Limb (tissue), 2 donors: ENCODE results near the gene GPC5.
A peak's percentile ranks its signal among the peaks of the same experiment; 100 is the strongest.
"Not testable (repeated sequence)": the region's sequence is repeated elsewhere in the genome, so short reads cannot be mapped to it uniquely, and the experiment has no call there.

ENCODE experiments used
- DNase-seq, 2 donors: peaks; one replicate each; pipeline ENCODE4 v3.0.0-alpha.2; 2016; ENCODE audit errors: extremely low spot score in 2 of 2

Gene GPC5

GRCh38 chr13:91368676-91369440 is 29.6 kb upstream of the GPC5 start:
- no peak for DNase-seq

GRCh38 chr13:91369441-91369831 is 29.0 kb upstream of the GPC5 start:
- DNase-seq: no peak

- no peak for DNase-seq
Observed at GRCh38 chr13:91370501-91370900, 27.9 kb upstream of the GPC5 start.

DNA sequence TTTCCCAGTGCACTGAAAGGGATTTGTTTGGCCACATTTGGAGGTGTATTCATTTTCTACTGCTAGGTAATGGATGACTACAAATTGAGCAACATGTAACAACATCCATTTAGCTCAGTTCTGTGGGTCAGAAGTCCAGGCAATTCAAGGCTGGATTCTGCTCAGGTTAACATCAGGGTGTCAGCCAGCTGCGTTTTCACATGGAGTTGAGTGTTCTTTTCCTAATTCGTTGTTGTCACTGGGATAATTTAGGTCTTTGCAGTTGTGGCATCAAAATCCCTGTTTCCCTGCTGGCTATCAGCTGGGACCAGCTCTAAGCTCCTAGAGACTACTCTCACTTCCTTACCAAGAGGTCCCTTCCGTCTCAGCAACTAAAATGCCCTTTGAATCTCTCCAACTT is 25.5 kb upstream of the GPC5 start:
- no peak for DNase-seq

GRCh38 chr13:91375116-91375729 is 23.2 kb upstream of the GPC5 start:
- no peak for DNase-seq

DNA sequence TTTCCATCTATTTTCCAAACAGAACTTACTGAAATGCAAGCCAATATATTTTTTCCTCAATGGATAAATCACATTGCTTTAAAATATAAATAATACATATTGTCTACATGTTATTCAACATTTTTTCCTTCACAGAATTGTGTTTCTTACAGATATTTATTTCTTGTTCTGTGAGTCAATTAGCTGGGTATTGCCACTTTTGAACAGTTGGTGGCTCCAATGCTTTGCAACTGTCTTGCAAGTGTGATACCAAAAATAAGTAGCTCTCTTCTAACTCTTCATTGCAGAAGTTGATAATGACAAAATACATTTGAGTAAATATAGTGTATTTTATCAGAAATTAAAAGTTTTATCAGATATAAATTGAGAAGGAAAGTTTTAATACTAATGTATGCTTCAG is 17.1 kb upstream of the GPC5 start:
- peak in 1 of 2 donors; percentile 24 for DNase-seq

DNA sequence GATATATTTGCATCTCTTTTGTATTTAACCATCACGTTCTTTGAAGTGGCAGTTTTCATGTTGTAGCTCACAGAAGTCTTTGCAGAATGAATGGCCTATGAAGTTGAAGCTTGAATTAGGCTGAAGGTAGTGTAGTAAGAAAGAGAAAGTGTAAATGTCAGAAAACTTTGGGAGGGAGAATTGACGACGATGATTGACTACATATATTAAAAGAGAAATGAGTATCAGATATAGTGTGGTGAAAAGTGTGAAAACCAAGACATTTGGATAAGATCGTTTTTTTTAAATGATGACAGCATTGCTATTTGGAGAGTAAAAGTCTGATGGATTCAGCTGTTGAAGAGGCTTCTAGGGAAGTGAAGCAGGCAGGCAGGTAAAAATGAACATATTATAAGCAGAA is 14.6 kb upstream of the GPC5 start:
- no peak for DNase-seq

- DNase-seq: no peak
Observed at GRCh38 chr13:91384896-91385295, 13.5 kb upstream of the GPC5 start.

GRCh38 chr13:91389186-91389585 is 9.2 kb upstream of the GPC5 start:
- no peak for DNase-seq

DNA sequence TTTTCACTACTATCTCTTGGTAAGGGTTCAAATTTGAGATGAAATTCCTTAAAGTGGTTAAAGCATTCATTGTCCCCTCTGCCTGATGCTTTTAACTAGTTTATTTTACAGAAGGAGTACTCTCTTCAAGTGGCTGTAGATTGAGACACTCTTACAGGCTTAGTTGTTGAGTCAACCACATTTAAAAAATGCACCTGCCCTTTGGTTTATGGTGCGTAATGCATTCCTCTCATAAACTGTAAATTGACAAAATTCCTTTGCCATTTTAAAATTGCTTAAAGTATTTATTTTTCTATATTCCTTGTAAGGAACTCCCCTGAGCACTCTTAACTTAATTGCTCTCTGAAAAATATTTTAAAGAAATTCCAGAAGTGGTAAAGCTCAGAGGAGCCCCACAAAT is 826 bp upstream of the GPC5 start:
- DNase-seq: no peak

DNA sequence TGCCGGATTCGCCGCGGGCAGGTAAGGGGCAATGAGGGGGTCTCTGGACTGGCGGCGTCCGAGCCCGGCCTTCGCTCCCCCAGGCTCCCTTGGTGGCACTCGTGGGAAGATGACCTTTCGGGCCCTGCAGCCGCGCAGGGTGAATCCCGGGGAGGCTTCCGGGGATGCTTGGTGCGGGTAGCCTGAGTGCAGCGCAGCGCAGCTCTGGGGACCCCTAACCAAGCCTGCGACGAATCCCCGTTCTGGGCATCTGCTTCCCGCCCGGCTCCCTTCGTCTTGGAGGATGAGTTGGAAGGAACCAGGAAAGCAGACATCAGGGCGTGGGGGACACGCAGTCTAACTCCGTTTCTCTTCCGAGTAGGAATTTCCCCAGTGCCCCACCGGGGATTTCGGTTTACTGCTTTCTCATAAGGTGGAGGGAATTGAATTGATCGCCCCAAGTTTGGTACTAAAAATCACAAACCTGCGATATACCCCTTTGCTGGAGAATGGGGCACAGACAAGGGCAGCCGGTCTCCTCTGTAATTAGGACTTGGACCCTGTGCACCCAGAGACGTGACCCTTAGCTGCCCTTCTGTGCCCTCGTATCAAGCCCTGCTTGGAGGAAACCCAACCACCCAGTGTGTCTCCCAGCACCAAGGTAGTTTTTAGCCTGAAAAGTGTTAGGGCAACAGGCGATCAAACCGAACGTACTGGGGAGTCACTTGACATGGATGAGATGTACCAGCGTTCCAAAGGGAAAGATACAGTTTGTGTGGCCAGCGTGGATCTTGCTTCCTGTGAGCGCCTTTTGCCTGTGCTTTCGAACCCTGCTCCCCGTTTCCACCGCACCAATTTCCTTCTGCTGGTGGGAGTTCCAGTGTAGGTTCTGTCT is 1.0 kb downstream of the GPC5 start:
- DNase-seq: no peak

GRCh38 chr13:91400063-91400399 is 1.6 kb downstream of the GPC5 start:
- no peak for DNase-seq

GRCh38 chr13:91400671-91401070 is 2.2 kb downstream of the GPC5 start:
- DNase-seq: no peak

DNA sequence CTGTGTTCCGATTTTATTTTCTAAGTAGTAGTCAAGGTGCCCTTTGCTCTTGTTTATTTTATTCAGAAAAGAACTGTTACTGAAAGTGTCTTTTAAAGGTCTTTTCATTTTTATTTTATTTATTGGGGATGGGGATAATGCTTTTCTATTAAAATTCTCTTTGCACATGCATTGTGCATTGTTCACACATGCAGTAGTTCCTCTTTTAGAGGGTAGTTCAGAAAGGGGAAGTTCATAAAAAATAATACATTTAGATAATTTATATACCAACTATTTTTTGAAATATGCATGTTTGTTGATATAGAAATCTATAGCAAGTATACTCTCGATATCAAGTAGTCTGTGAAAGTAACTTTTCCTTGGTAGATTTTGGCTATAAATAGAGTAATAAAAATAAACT is 3.5 kb downstream of the GPC5 start:
- DNase-seq: no peak

DNA sequence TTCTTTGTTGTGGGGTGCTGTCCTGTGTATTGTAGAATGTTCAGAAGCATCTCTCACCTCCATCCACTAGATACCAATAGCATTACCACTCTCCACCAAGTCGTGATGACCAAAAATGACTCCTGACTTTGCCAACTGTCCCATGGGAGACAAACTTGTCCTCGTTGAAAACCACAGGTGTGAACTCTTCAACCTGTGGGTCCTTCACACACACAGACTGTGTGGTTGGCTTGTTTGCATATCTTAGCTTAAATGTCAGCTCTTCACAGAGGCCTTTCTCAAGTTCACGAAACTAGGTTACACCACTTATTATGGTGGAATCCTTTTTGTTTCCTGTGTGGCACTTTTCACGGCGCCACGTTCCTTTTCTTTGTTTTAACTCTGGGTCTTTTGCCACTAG is 6.8 kb downstream of the GPC5 start:
- no peak for DNase-seq

GRCh38 chr13:91406619-91407018 is 8.2 kb downstream of the GPC5 start:
- DNase-seq: no peak

DNA sequence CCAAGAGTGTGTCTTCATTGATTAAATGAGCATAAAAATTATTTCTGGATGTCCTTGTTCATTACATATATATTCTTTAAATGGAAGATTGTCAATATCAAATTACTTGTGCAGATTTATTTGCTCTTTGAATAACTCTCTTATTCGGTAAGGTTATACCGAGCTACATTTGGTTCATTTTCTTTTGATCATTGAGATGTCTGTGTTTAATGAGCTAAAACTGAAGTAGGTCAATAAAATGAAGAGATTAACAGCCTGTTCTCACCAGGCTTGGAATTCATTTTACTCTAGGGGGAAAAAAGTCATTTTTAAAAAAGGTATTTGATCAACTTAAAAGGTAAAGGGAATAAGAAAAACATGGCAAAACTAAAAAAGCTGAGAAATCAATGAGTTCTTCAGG is 10.6 kb downstream of the GPC5 start:
- no peak for DNase-seq

DNA sequence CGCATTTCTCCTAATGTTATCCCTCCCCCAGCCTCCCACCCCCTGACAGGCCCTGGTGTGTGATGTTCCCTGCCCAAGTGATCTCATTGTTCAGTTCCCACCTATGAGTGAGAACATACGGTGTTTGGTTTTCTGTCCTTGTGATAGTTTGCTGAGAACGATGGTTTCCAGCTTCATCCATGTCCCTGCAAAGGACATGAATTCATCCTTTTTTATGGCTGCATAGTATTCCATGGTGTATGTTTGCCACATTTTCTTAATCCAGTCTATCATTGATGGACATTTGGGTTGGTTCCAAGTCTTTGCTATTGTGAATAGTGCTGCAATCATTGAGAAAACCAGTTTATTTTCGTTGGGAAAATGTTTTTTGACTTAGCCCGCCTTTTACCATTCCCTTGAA is 18.2 kb downstream of the GPC5 start:
- DNase-seq: not testable (repeated sequence)

DNA sequence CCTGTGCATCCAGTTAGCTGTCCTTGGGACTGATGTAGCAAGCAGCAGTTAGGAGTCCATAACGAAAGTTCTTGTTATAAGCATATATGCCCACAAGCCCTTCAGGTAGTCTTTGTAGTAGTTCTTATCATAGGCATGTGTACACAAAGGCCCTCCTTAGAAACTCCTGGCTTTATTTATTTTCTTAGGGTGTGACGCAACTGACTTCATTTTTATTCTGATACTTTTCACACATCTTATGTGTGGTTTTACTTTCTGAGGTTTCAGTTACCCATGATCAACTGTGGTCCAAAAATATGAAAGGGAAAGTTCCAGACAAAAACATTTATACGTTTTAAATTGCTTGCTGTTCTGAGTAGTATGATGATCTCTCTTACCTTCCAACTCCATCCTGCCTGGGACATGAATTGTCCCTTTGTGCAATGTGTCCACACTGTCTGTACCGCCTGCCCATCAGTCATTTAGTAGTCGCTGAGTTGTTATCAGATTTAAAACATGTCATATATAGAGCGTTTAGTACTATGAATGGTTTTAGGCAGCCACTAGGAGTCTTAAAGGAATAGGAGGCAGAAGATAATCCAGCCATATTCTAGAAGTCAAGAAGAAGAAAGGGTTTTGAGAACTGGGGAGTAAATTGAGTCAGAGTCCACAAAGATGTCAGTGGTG is 19.4 kb downstream of the GPC5 start:
- DNase-seq: no peak

DNA sequence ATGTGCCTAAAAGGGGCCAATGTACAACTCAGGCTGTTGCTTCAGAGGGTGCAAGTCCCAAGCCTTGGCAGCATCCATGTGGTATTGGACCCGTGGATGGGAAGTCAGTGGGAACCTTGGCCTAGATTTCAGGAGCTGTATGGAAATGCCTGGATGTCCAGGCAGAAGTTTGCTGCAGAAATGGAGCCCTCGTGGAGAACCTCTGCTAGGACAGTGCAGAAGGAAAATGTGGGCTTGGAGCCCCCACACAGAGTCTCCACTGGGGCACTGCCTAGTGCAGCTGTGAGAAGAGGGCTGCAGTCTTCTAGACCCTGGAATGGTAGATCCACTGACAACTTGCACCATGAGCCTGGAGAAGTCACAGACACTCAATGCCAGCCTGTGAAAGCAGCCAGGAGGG is 28.5 kb downstream of the GPC5 start:
- no peak for DNase-seq

GRCh38 chr13:91438674-91439073 is 40.3 kb downstream of the GPC5 start:
- DNase-seq: not testable (repeated sequence)

DNA sequence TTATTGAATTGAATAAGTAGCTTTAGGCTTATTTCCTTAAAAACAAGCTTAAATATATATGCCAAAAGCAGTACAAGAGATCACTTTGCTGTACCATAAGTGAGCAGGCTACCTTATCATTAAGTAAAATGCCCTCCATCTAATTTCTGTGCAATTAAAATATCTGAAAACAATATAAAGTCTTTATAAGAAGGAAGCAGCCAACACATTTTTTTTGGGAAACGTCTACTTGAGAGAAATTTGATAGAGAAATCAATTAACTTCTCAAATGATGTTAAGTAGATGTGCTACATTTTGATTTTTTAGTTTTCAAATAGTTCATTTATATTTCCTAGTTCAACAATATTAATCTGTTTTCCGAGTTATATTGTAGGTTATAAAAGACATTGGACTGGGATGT is 52.5 kb downstream of the GPC5 start:
- no peak for DNase-seq
